ENCODE measurements around the gene TRIM16.
"Not testable (repeated sequence)": the region's sequence is repeated elsewhere in the genome, so short reads cannot be mapped to it uniquely, and the experiment has no call there.

TRIM16 gene

GRCh38 chr17:15659236-15659635, 24.9 kb downstream of the TRIM16 start:
- H3K4me3 ChIP-seq (ENCODE audit: low read length), result no peak overlapping the region
- no peaks in the 10 kb centered on the region for H3K9me3 ChIP-seq (ENCODE audit: control insufficient read depth, insufficient read depth, low read length)
- no peaks in the 10 kb centered on the region for H3K27me3 ChIP-seq (ENCODE audit: control insufficient read depth, insufficient read depth, low read length)
- no peaks in the 10 kb centered on the region for H3K4me1 ChIP-seq (ENCODE audit: control insufficient read depth, insufficient read depth, low read length)
- DNase-seq (ENCODE audit: low read depth, low spot score), result no peak
- WGBS (ENCODE audit: insufficient coverage, insufficient read length), result no CpG with 5 or more reads among the region's 6 CpGs
- H3K27ac ChIP-seq (ENCODE audit: low read length), result no peak overlapping the region
- H3K36me3 ChIP-seq (ENCODE audit: control insufficient read depth, insufficient read depth, low read length), result no peaks in the 10 kb centered on the region; the same call in 1 of the 2 replicates

- no peaks in the 10 kb centered on the region for H3K27me3 ChIP-seq (ENCODE audit: control insufficient read depth, insufficient read depth, low read length)
- no peaks in the 10 kb centered on the region; the same call in 1 of the 2 replicates for H3K36me3 ChIP-seq (ENCODE audit: control insufficient read depth, insufficient read depth, low read length)
- no peak overlapping the region for H3K4me3 ChIP-seq (ENCODE audit: low read length)
- no peak overlapping the region for H3K27ac ChIP-seq (ENCODE audit: low read length)
- no peak for DNase-seq (ENCODE audit: low read depth, low spot score)
- no CpG with 5 or more reads among the region's 3 CpGs for WGBS (ENCODE audit: insufficient coverage, insufficient read length)
- no peaks in the 10 kb centered on the region; the same call in 1 of the 2 replicates for H3K9me3 ChIP-seq (ENCODE audit: control insufficient read depth, insufficient read depth, low read length)
- H3K4me1 ChIP-seq (ENCODE audit: control insufficient read depth, insufficient read depth, low read length), result no peaks in the 10 kb centered on the region
These were observed 25.8 kb downstream of the TRIM16 start for GRCh38 chr17:15658296-15658695.

GRCh38 chr17:15657868-15658267, 26.2 kb downstream of the TRIM16 start:
- Histone ChIP-seq H3K4me3 (ENCODE audit: low read length) (no peak overlapping the region), H3K9me3 (ENCODE audit: control insufficient read depth, insufficient read depth, low read length) (no peaks in the 10 kb centered on the region; the same call in 1 of the 2 replicates), H3K27me3 (ENCODE audit: control insufficient read depth, insufficient read depth, low read length) (no peaks in the 10 kb centered on the region), H3K36me3 (ENCODE audit: control insufficient read depth, insufficient read depth, low read length) (no peaks in the 10 kb centered on the region; the same call in 1 of the 2 replicates), H3K4me1 (ENCODE audit: control insufficient read depth, insufficient read depth, low read length) (no peaks in the 10 kb centered on the region), H3K27ac (ENCODE audit: low read length) (no peak overlapping the region)
- no peak for DNase-seq (ENCODE audit: low read depth, low spot score)

GRCh38 chr17:15654886-15655561, 29.1 kb downstream of the TRIM16 start:
- Histone ChIP-seq H3K9me3 (ENCODE audit: control insufficient read depth, insufficient read depth, low read length) (no peaks in the 10 kb centered on the region; the same call in 1 of the 2 replicates), H3K4me3 (ENCODE audit: low read length) (no peak overlapping the region), H3K36me3 (ENCODE audit: control insufficient read depth, insufficient read depth, low read length) (no peaks in the 10 kb centered on the region; the same call in 1 of the 2 replicates), H3K27ac (ENCODE audit: low read length) (no peak overlapping the region), H3K4me1 (ENCODE audit: control insufficient read depth, insufficient read depth, low read length) (no peaks in the 10 kb centered on the region; the same call in 1 of the 2 replicates), H3K27me3 (ENCODE audit: control insufficient read depth, insufficient read depth, low read length) (no peaks in the 10 kb centered on the region)
- DNase-seq (ENCODE audit: low read depth, low spot score), result no peak
- no CpG with 5 or more reads among the region's 3 CpGs for WGBS (ENCODE audit: insufficient coverage, insufficient read length)

- WGBS (ENCODE audit: insufficient coverage, insufficient read length), result no CpG with 5 or more reads among the region's 3 CpGs
- not testable (repeated sequence) for DNase-seq (ENCODE audit: low read depth, low spot score); H3K27ac ChIP-seq (ENCODE audit: low read length); H3K27me3 ChIP-seq (ENCODE audit: control insufficient read depth, insufficient read depth, low read length); H3K4me1 ChIP-seq (ENCODE audit: control insufficient read depth, insufficient read depth, low read length); H3K4me3 ChIP-seq (ENCODE audit: low read length); H3K36me3 ChIP-seq (ENCODE audit: control insufficient read depth, insufficient read depth, low read length); H3K9me3 ChIP-seq (ENCODE audit: control insufficient read depth, insufficient read depth, low read length)
These were observed 29.7 kb downstream of the TRIM16 start for GRCh38 chr17:15654401-15654800.

GRCh38 chr17:15652960-15653359, 31.2 kb downstream of the TRIM16 start:
- H3K4me3 ChIP-seq (ENCODE audit: low read length), result no peak overlapping the region
- no peak for DNase-seq (ENCODE audit: low read depth, low spot score)
- no peak overlapping the region for H3K27ac ChIP-seq (ENCODE audit: low read length)
- no peaks in the 10 kb centered on the region; the same call in 1 of the 2 replicates for H3K36me3 ChIP-seq (ENCODE audit: control insufficient read depth, insufficient read depth, low read length)
- H3K4me1 ChIP-seq (ENCODE audit: control insufficient read depth, insufficient read depth, low read length), result no peaks in the 10 kb centered on the region; the same call in 1 of the 2 replicates
- H3K9me3 ChIP-seq (ENCODE audit: control insufficient read depth, insufficient read depth, low read length), result no peaks in the 10 kb centered on the region; the same call in 1 of the 2 replicates
- WGBS (ENCODE audit: insufficient coverage, insufficient read length), result no CpG with 5 or more reads among the region's 6 CpGs
- H3K27me3 ChIP-seq (ENCODE audit: control insufficient read depth, insufficient read depth, low read length), result no peaks in the 10 kb centered on the region

- Histone ChIP-seq H3K36me3 (ENCODE audit: control insufficient read depth, insufficient read depth, low read length) (no peaks in the 10 kb centered on the region), H3K9me3 (ENCODE audit: control insufficient read depth, insufficient read depth, low read length) (no peaks in the 10 kb centered on the region; the same call in 1 of the 2 replicates), H3K27me3 (ENCODE audit: control insufficient read depth, insufficient read depth, low read length) (no peaks in the 10 kb centered on the region), H3K27ac (ENCODE audit: low read length) (no peak overlapping the region), H3K4me1 (ENCODE audit: control insufficient read depth, insufficient read depth, low read length) (no peaks in the 10 kb centered on the region; the same call in 1 of the 2 replicates), H3K4me3 (ENCODE audit: low read length) (no peak overlapping the region)
- WGBS (ENCODE audit: insufficient coverage, insufficient read length), result no CpG with 5 or more reads among the region's 8 CpGs
- DNase-seq (ENCODE audit: low read depth, low spot score), result no peak
These were observed 32.5 kb downstream of the TRIM16 start for GRCh38 chr17:15651583-15652110.

GRCh38 chr17:15650741-15651582, 33.1 kb downstream of the TRIM16 start:
- no peak overlapping the region for H3K4me3 ChIP-seq (ENCODE audit: low read length)
- no peaks in the 10 kb centered on the region for H3K27me3 ChIP-seq (ENCODE audit: control insufficient read depth, insufficient read depth, low read length)
- no CpG with 5 or more reads among the region's 14 CpGs for WGBS (ENCODE audit: insufficient coverage, insufficient read length)
- no peak for DNase-seq (ENCODE audit: low read depth, low spot score)
- H3K4me1 ChIP-seq (ENCODE audit: control insufficient read depth, insufficient read depth, low read length), result no peaks in the 10 kb centered on the region; the same call in 1 of the 2 replicates
- H3K9me3 ChIP-seq (ENCODE audit: control insufficient read depth, insufficient read depth, low read length), result no peaks in the 10 kb centered on the region; the same call in 1 of the 2 replicates
- H3K36me3 ChIP-seq (ENCODE audit: control insufficient read depth, insufficient read depth, low read length), result no peaks in the 10 kb centered on the region
- no peak overlapping the region for H3K27ac ChIP-seq (ENCODE audit: low read length)

- no CpG with 5 or more reads among the region's 6 CpGs for WGBS (ENCODE audit: insufficient coverage, insufficient read length)
- no peaks in the 10 kb centered on the region for H3K36me3 ChIP-seq (ENCODE audit: control insufficient read depth, insufficient read depth, low read length)
- H3K4me3 ChIP-seq (ENCODE audit: low read length), result no peak overlapping the region
- H3K4me1 ChIP-seq (ENCODE audit: control insufficient read depth, insufficient read depth, low read length), result no peaks in the 10 kb centered on the region; the same call in 1 of the 2 replicates
- H3K27me3 ChIP-seq (ENCODE audit: control insufficient read depth, insufficient read depth, low read length), result no peaks in the 10 kb centered on the region
- no peak for DNase-seq (ENCODE audit: low read depth, low spot score)
- H3K27ac ChIP-seq (ENCODE audit: low read length), result no peak overlapping the region
- no peaks in the 10 kb centered on the region; the same call in 1 of the 2 replicates for H3K9me3 ChIP-seq (ENCODE audit: control insufficient read depth, insufficient read depth, low read length)
These were observed 34.2 kb downstream of the TRIM16 start for GRCh38 chr17:15649861-15650421.

GRCh38 chr17:15648386-15648785, 35.7 kb downstream of the TRIM16 start:
- H3K27ac ChIP-seq (ENCODE audit: low read length), result no peak overlapping the region
- H3K4me3 ChIP-seq (ENCODE audit: low read length), result no peak overlapping the region

More at GRCh38 chr17:15648386-15648785, 35.7 kb downstream of the TRIM16 start:
- WGBS (ENCODE audit: insufficient coverage, insufficient read length), result no CpG with 5 or more reads among the region's 5 CpGs
- H3K36me3 ChIP-seq (ENCODE audit: control insufficient read depth, insufficient read depth, low read length), result no peaks in the 10 kb centered on the region
- H3K4me1 ChIP-seq (ENCODE audit: control insufficient read depth, insufficient read depth, low read length), result no peaks in the 10 kb centered on the region; the same call in 1 of the 2 replicates
- H3K9me3 ChIP-seq (ENCODE audit: control insufficient read depth, insufficient read depth, low read length), result no peaks in the 10 kb centered on the region
- no peak for DNase-seq (ENCODE audit: low read depth, low spot score)
- H3K27me3 ChIP-seq (ENCODE audit: control insufficient read depth, insufficient read depth, low read length), result no peaks in the 10 kb centered on the region

Data from iPS DF 6.9 (cell line).